ENCODE results near the gene STX16.

GRCh38 chr20:58623579-58624473 is 27.3 kb upstream of the STX16 start:
- TF ChIP-seq CTCF (IDR thresholded peaks at IDR 0.05) (no peak), REST (IDR thresholded peaks at IDR 0.05; ENCODE audit: insufficient read depth in 1 of 2, low read depth in 2 of 2, low read length in 1 of 2) (no peak), POLR2AphosphoS5 (IDR thresholded peaks at IDR 0.05; ENCODE audit: low read depth, low read length) (peak; percentile 51; the same call in 1 of the 2 replicates), SIN3A (IDR thresholded peaks at IDR 0.05; ENCODE audit: borderline replicate concordance, insufficient read depth, low read depth, low read length) (no peak), TCF7L2 (IDR thresholded peaks at IDR 0.05; ENCODE audit: low read depth, low read length) (0 out of 2 replicates have a peak, but pooled peaks have one; percentile 47)
